GM21717 (cell line): ENCODE measurements around the gene CD300E.

Experiments
- ATAC-seq: cut with Tn5 transposase; IDR thresholded peaks from one replicate; pipeline ENCODE4 v1.9.1; 2021; ENCODE audit warnings: mild to moderate bottlenecking, moderate library complexity; ENCODE audit not compliant: unreplicated experiment

Gene CD300E, protein sequence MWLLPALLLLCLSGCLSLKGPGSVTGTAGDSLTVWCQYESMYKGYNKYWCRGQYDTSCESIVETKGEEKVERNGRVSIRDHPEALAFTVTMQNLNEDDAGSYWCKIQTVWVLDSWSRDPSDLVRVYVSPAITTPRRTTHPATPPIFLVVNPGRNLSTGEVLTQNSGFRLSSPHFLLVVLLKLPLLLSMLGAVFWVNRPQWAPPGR

GRCh38 chr17:74623693-74624093 lies at the start of gene CD300E:
Gene CD300E, minus strand, starts transcription at chr17:74623738. Its CDS starts 117 bp downstream, at chr17:74623621.
- ATAC-seq, result no peak

DNA sequence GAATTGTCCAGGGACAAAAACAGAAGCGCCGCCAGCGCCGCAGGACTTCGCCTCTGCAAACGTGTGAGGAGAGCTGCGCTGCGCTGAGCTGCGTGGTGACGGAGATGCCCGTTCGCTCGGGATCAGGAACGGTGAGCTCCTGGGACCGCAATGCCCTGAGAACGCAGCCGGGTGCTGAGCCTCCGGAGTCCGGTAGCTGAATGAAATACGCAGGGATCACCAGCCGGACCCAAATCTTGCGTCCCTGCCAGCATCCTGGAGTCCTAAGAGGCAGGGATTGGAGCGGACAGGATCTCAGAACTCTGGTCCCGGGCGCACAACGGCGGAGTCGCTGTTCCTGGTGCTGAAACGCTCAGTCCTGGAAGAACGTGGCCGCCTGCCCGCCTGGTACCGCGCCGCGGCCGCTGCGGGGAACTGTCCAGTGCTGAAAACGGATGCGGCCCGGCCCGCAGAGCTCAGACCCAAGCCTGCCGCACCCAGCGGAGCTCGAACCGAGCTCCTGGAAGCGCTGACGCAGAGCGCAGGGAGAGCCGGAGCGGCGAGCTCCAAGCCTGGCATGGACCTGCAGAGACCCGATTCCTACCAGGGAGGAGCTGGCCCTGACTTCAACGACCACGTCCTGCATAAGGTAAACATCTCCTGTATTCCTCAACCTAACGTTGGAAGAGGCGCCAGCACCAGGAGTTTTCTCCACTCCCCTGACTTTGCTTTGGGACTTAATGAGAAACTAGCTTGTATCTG lies 47.7 kb upstream of the CD300E start:
- ATAC-seq, result no peak

DNA sequence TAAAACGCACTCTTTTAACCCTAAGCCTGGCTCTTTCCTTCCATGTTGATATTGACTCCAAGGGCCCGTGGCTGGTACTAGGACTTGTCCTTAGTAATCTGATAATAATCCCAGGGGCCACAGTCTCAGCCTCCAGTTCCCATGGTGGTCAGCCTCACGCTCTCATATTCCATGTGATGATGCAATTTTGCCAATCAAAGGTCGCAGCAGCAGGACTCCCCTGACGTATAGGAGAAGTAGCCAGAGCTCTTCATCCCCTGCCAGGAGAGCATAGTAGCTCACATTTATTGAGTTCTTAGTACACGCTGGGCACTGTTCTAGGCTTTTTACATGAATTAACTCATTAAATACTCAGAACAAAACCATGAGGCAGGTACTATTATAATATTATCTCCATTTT lies 46.8 kb upstream of the CD300E start:
- no peak for ATAC-seq

GRCh38 chr17:74663561-74663960 lies 40.0 kb upstream of the CD300E start:
- ATAC-seq, result no peak

DNA sequence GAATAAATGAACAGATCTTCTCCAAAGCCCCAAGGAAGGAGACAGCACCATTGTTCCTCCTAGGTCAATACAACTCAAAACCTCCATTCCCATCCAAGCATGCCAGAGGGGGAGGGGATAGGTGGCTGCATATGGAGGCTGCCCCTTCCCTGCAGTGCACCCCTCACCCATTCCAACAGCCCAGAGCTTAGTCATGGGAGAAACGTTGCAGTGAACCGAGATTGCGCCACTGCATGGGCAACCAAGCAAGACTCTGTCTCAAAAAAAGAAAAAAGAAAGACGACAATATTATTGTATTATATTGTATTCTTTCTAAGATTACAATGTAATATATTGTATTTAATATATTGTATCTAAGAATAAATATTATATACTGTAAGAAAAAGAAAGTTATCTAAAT lies 36.4 kb upstream of the CD300E start:
- ATAC-seq, result no peak

DNA sequence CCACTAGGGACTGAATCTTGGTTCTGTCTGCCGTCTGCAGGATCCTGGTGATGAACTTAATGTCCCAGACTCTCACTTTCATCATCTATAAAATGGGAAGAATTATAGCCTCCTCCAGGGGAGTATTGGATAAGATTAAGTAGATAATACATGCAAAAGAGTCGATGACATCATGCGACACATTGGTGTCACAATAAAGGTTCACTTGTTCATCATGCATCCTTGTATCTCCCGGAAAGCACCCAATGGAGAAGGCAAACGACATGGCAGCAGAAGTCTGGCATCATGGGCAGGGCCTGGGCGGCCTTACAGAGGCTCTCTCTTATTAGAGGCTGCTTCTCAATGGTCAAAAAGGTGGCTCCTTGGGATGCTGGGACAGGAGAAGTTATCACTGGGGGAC lies 35.1 kb upstream of the CD300E start:
- no peak for ATAC-seq

- ATAC-seq, result no peak
Observed at GRCh38 chr17:74654742-74655141, 31.2 kb upstream of the CD300E start.

DNA sequence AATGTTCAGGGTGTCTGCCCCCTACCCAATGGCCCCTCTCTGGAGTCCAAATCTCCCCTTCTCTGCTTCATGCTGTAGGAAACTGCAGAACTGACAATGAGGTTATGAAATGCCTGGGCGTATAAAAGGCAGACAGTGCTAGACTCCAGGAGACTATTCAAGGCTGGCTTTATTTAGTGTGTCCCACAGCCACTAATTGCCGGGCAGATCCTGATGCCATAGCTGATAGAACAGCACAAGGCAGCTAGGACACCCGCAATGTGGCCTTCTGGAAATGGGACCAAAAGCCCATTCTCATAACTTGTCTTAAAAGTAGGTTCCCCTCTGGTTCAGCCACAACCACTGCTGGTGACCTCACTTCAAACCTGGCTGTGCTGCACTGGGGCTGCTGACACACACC lies 28.5 kb upstream of the CD300E start:
- no peak for ATAC-seq

- ATAC-seq, result no peak
Observed at GRCh38 chr17:74649909-74650308, 26.4 kb upstream of the CD300E start.

GRCh38 chr17:74647871-74648672 lies 24.5 kb upstream of the CD300E start:
- no peak for ATAC-seq

DNA sequence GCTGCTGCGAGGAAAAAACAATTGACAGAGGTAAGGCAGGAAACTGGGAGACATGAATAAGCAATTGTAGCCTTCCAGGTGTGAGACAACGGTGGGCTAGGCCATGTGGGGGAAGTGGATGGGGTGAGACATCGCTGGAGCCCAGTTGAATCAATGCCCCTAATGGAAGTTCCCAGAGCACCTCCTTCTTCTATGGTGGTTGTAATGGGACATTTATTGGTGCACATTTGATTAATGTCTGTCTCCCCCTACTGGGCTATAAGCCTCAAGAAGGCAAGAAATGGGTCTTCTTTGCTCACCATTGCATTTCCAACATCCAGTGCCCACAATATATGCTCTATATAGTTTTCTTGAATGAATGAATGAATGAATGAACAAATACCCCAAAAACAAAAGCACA lies 22.7 kb upstream of the CD300E start:
- ATAC-seq, result no peak

GRCh38 chr17:74645010-74645409 lies 21.5 kb upstream of the CD300E start:
- no peak for ATAC-seq

GRCh38 chr17:74644419-74644818 lies 20.9 kb upstream of the CD300E start:
- no peak for ATAC-seq

- no peak for ATAC-seq
Observed at GRCh38 chr17:74643826-74644225, 20.3 kb upstream of the CD300E start.

GRCh38 chr17:74642995-74643394 lies 19.5 kb upstream of the CD300E start:
- no peak for ATAC-seq

DNA sequence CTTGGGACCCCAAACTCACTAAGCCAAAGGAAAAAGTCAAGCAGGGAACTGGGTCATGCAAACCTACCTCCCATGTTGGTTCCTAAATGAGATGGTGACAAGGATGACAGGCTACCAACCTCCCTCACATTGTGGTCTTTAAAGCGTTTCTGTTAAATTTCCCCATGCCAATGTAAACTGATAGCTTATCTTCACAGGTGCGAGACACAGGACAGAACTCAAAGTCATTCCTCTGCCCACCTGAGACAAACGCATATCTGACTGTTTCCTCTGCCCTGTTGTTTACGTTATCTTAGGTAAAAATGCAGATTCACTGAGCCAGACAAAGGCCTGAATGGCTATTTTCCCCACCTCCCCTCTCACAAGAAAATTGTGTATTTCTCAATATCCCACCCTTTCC lies 19.0 kb upstream of the CD300E start:
- no peak for ATAC-seq

GRCh38 chr17:74641958-74642298 lies 18.4 kb upstream of the CD300E start:
- no peak for ATAC-seq

- ATAC-seq, result no peak
Observed at GRCh38 chr17:74641224-74641957, 17.9 kb upstream of the CD300E start.

DNA sequence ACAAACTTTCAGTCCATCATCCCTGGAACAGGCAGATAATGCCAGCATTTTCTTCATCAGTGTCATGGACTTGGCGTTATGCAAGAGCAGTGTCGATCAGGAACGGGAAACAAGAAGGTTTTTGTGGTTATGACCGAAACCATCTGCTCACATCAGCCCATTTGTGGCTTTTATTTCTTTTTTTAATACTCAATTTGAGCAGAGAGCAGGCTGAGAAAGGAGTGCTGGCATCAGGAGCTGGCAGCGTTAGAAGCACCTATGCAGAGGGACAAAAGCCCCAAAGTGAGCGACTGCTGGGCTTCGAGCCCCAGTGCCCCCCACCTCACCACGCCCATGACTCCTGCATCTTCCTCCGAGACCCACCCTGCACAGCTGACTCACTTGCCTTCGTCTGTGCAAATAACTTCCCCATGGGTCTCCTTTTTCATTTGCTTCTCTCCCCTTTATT lies 16.2 kb upstream of the CD300E start:
- no peak for ATAC-seq

GRCh38 chr17:74637926-74638325 lies 14.4 kb upstream of the CD300E start:
- no peak for ATAC-seq

GRCh38 chr17:74637265-74637664 lies 13.7 kb upstream of the CD300E start:
- no peak for ATAC-seq
